ENCODE results near the gene CLDN9.

GRCh38 chr16:2996298-2996697 lies 16.4 kb upstream of the CLDN9 start:
- TF ChIP-seq POLR2A (IDR thresholded peaks at IDR 0.05; ENCODE audit: low read depth, low read length) (no peak), POLR2AphosphoS5 (IDR thresholded peaks at IDR 0.05; ENCODE audit: low read depth, low read length) (no peak), SPI1 (IDR thresholded peaks at IDR 0.05; ENCODE audit: low read depth, low read length) (no peak), TAF1 (IDR thresholded peaks at IDR 0.05; ENCODE audit: low read depth, low read length) (no peak), POU2F2 (IDR thresholded peaks at IDR 0.05; ENCODE audit: low read depth, low read length) (no peak), PAX5 (IDR thresholded peaks at IDR 0.05; ENCODE audit: insufficient read depth, low read length, severe bottlenecking) (no peak)
